GM12878 (cell line): ENCODE measurements around the gene PCNX4. TPM values are rescaled to one million over a fixed set of nuclear protein-coding genes. Genes with fewer than 3 reads are reported as not detected.

Source experiments
- BCL11A ChIP-seq: IDR thresholded peaks from 2 replicates; pipeline ENCODE4 v1.6.1; 2011; ENCODE audit warnings: low read depth, low read length
- BMI1 ChIP-seq: fragments of 450-650 bp; IDR thresholded peaks from 2 replicates; pipeline ENCODE4 v1.6.1; 2016; ENCODE audit warnings: mild to moderate bottlenecking, moderate library complexity, borderline replicate concordance
- CBFB ChIP-seq: IDR thresholded peaks from 2 replicates; pipeline ENCODE4 v1.6.1; 2016; ENCODE audit warnings: antibody characterized with exemption, low read depth
- CBX5 ChIP-seq: sonication (generic); IDR thresholded peaks from 2 replicates; pipeline ENCODE4 v1.6.1; 2016; ENCODE audit warnings: low read depth, moderate library complexity, mild to moderate bottlenecking, inconsistent platforms
- EGR1 ChIP-seq, 2 experiments: IDR thresholded peaks; 1 replicate in 1 of 2; 2 replicates in 1 of 2; pipeline ENCODE4 v1.6.1; 2011 to 2012; ENCODE audit warnings: low read depth in 2 of 2, low read length in 2 of 2, borderline replicate concordance in 1 of 2, mild to moderate bottlenecking in 1 of 2, moderate library complexity in 1 of 2
- ESRRA ChIP-seq: IDR thresholded peaks from 2 replicates; pipeline ENCODE4 v1.6.1; 2012; ENCODE audit warnings: mild to moderate bottlenecking, low read length, improper control_type of control experiment
- HDGF ChIP-seq: fragments of 450-650 bp; IDR thresholded peaks from 2 replicates; pipeline ENCODE4 v1.6.1; 2016; ENCODE audit warnings: antibody characterized with exemption
- IKZF1 ChIP-seq: fragments of 450-650 bp; conservative IDR thresholded peaks from 2 replicates; pipeline ENCODE4 v1.6.1; 2017; ENCODE audit warnings: antibody characterized with exemption, mild to moderate bottlenecking
- IKZF2 ChIP-seq, 2 experiments: fragments of 450-650 bp; IDR thresholded peaks; 2 replicates each; pipeline ENCODE4 v1.6.1; 2017; ENCODE audit warnings: mild to moderate bottlenecking in 2 of 2, moderate library complexity in 2 of 2
- IRF3 ChIP-seq: fragments of 450-650 bp; IDR thresholded peaks from 2 replicates; pipeline ENCODE4 v1.6.1; 2014; ENCODE audit warnings: mild to moderate bottlenecking
- IRF4 ChIP-seq: IDR thresholded peaks from 2 replicates; pipeline ENCODE4 v1.6.1; 2011; ENCODE audit warnings: low read depth, low read length
- MTA2 ChIP-seq: fragments of 450-650 bp; IDR thresholded peaks from 2 replicates; pipeline ENCODE4 v1.6.1; 2016; ENCODE audit warnings: low read depth, mild to moderate bottlenecking, moderate library complexity
- NBN ChIP-seq: fragments of 450-650 bp; IDR thresholded peaks from 2 replicates; pipeline ENCODE4 v1.6.1; 2016
- NR2C1 ChIP-seq: fragments of 450-650 bp; IDR thresholded peaks from 2 replicates; pipeline ENCODE4 v1.6.1; 2017; ENCODE audit warnings: antibody characterized with exemption, mild to moderate bottlenecking, moderate library complexity
- NR2C2 ChIP-seq: IDR thresholded peaks from 2 replicates; pipeline ENCODE4 v1.6.1; 2011; ENCODE audit warnings: borderline replicate concordance, low read depth; ENCODE audit not compliant: control insufficient read depth, insufficient read length
- PAX5 ChIP-seq: IDR thresholded peaks from 2 replicates; pipeline ENCODE4 v1.6.1; 2011; ENCODE audit warnings: low read depth, low read length, borderline replicate concordance
- POU2F2 ChIP-seq: IDR thresholded peaks from 3 replicates; pipeline ENCODE4 v1.6.1; 2011; ENCODE audit warnings: low read depth, mild to moderate bottlenecking, low read length, borderline replicate concordance
- RBBP5 ChIP-seq: fragments of 200-600 bp; sonication (generic); conservative IDR thresholded peaks from 2 replicates; pipeline ENCODE4 v1.6.1; 2016
- RELB ChIP-seq: fragments of 450-650 bp; IDR thresholded peaks from 2 replicates; pipeline ENCODE4 v1.6.1; 2017; ENCODE audit warnings: low read depth, mild to moderate bottlenecking, moderate library complexity
- SIX5 ChIP-seq: IDR thresholded peaks from 2 replicates; pipeline ENCODE4 v1.6.1; 2011; ENCODE audit warnings: mild to moderate bottlenecking, low read depth, low read length, moderate library complexity; ENCODE audit not compliant: severe bottlenecking
- SMAD5 ChIP-seq: IDR thresholded peaks from 2 replicates; pipeline ENCODE4 v1.6.1; 2016; ENCODE audit warnings: antibody characterized with exemption, low read depth
- SMC3 ChIP-seq: IDR thresholded peaks from 2 replicates; pipeline ENCODE4 v1.6.1; 2011; ENCODE audit warnings: low read length, improper control_type of control experiment, borderline replicate concordance
- TAF1 ChIP-seq: IDR thresholded peaks from 2 replicates; pipeline ENCODE4 v1.6.1; 2011; ENCODE audit warnings: mild to moderate bottlenecking, low read depth, low read length, borderline replicate concordance
- TCF12 ChIP-seq: IDR thresholded peaks from 2 replicates; pipeline ENCODE4 v1.6.1; 2011; ENCODE audit warnings: low read depth, mild to moderate bottlenecking, low read length
- WRNIP1 ChIP-seq: IDR thresholded peaks from 2 replicates; pipeline ENCODE4 v1.6.1; 2011; ENCODE audit warnings: low read depth, low read length, improper control_type of control experiment, borderline replicate concordance
- ZBTB11 ChIP-seq: fragments of 450-650 bp; formaldehyde crosslinking; IDR thresholded peaks from 2 replicates; pipeline ENCODE4 v1.5.0; 2022; ENCODE audit warnings: mild to moderate bottlenecking, missing genetic modification characterization
- polyA plus RNA-seq, 11 experiments: library from polyadenylated mRNA; depleted of rRNA in 4 of 11; unstranded in 6 of 11; stranded (reverse) in 5 of 11; fragments of >200 nt; fragmentation: Nextera tagmentation in 4 of 11; fragmentation: Illumina TruSeq in 1 of 11; extraction: Ambion mirVana in 4 of 11; extraction: Trizol in 1 of 11; gene quantifications; 1 replicate in 1 of 11; 2 replicates in 10 of 11; pipeline versions ENCODE4 v1.2.1 to v1.2.3, GENCODE V29; 2011 to 2016; ENCODE audit warnings: inconsistent platforms in 2 of 11, missing spikeins in 2 of 11, low read depth in 1 of 11
- total RNA-seq, 4 experiments: library from RNA; depleted of rRNA in 3 of 4; stranded (reverse); fragments of >200 nt in 3 of 4; fragmentation: Illumina TruSeq in 1 of 4; extraction: Trizol in 1 of 4; gene quantifications; 2 replicates each; pipeline versions ENCODE4 v1.2.1 to v1.2.3, GENCODE V29; 2013 to 2021

The PCNX4 gene
- total and polyA plus RNA-seq, 10 of the 15 experiments (the other 5 are each of a cell fraction or from before 2014, with no cell fraction given), result 13.8 to 56.6 (median 39.4) TPM

- TF ChIP-seq ZBTB11 (CRISPR knock-in tag), result no peak
- peak; percentile 25; the same call in 1 of the 2 replicates for TF ChIP-seq SMC3
- peak; percentile 71 for TF ChIP-seq IRF4
- TF ChIP-seq BCL11A, result peak; percentile 87
- peak in 1 of 2 experiments; percentile 73; a peak in 2 of 3 replicates for TF ChIP-seq EGR1 (IDR thresholded peaks at IDR 0.05; ENCODE audit: borderline replicate concordance in 1 of 2, low read depth in 2 of 2, low read length in 2 of 2)
- TF ChIP-seq IKZF2 (IDR thresholded peaks at IDR 0.05), result peak in 1 of 2 experiments; percentile 48; a peak in 1 of 4 replicates
- TF ChIP-seq NR2C1, result peak; percentile 67
- no peak for TF ChIP-seq CBX5
- no peak for TF ChIP-seq NBN
- TF ChIP-seq SMAD5, result no peak
- TF ChIP-seq RELB, result no peak
- TF ChIP-seq TAF1, result peak; percentile 72; the same call in 1 of the 2 replicates
- peak; percentile 97 for TF ChIP-seq POU2F2
- TF ChIP-seq TCF12, result peak; percentile 98
- no peak for TF ChIP-seq HDGF
- peak; percentile 90; the same call in 1 of the 2 replicates for TF ChIP-seq PAX5
- peak; percentile 86 for TF ChIP-seq MTA2
- peak; percentile 100 for TF ChIP-seq ESRRA
- TF ChIP-seq WRNIP1, result no peak
- peak; percentile 58 for TF ChIP-seq IKZF1
- TF ChIP-seq NR2C2, result no peak
- TF ChIP-seq IRF3, result no peak
- no peak for TF ChIP-seq RBBP5
- peak; percentile 53; the same call in 1 of the 2 replicates for TF ChIP-seq CBFB
- no peak for TF ChIP-seq BMI1
- TF ChIP-seq SIX5, result no peak
These were observed 112.5 kb downstream of the PCNX4 start (continued) for GRCh38 chr14:60204104-60204842.
